AG04450 (cell line): ENCODE results near the gene PITX1. TPM values are rescaled to one million over a fixed set of nuclear protein-coding genes. Genes with fewer than 3 reads are reported as not detected.

Source experiments
- CTCF ChIA-PET: fragments of 300-600, 350-600 bp; formaldehyde crosslinking; extraction: SDS; loops from one replicate; lab custom pipeline; 2022; ENCODE audit warnings: antibody characterized with exemption, inconsistent platforms; lab: Charles Lee
- POLR2A ChIA-PET: fragments of 350-600 bp; formaldehyde crosslinking; extraction: SDS; loops from one replicate; lab custom pipeline; 2021; ENCODE audit warnings: antibody characterized with exemption, inconsistent platforms; lab: Yijun Ruan, JAX
- DNase-seq: peaks from one replicate; pipeline ENCODE4 v3.0.0-alpha.2; 2011; ENCODE audit warnings: low read depth, low spot score
- H3K27ac ChIP-seq: one replicate; pipeline ENCODE4 v1.5.1; 2012; ENCODE audit warnings: low read depth, low read length, control low read depth
- H3K27me3 ChIP-seq: one replicate; pipeline ENCODE4 v1.6.0; 2012; ENCODE audit warnings: low read length; ENCODE audit not compliant: control insufficient read depth, insufficient read depth
- H3K4me3 ChIP-seq: 2 replicates; pipeline ENCODE4 v1.5.1; 2011; ENCODE audit warnings: mild to moderate bottlenecking, low read depth, low read length, control low read depth
- H3K9me3 ChIP-seq: 2 replicates; pipeline ENCODE4 v1.5.1; 2012; ENCODE audit warnings: low read length; ENCODE audit not compliant: control insufficient read depth, insufficient read depth
- CTCF ChIP-seq: IDR thresholded peaks from 2 replicates; pipeline ENCODE4 v1.5.1; 2011; ENCODE audit warnings: low read depth, low read length, control low read depth, inconsistent platforms
- polyA plus RNA-seq: library from polyadenylated mRNA; depleted of rRNA; stranded (reverse); fragments of >200 nt; gene quantifications from 2 replicates; pipeline ENCODE4 v1.2.3, GENCODE V29; 2011

The PITX1 gene
- polyA plus RNA-seq, 1 experiment: 72.1 TPM

- ChIA-PET CTCF (no interaction called here), POLR2A (no interaction called here)
- DNase-seq: no peak
- H3K27me3 ChIP-seq: peaks cover 78% of the 10 kb centered on the region
- no peak overlapping the region for H3K27ac ChIP-seq
- H3K9me3 ChIP-seq: peaks cover 26% of the 10 kb centered on the region
- no peak overlapping the region for H3K4me3 ChIP-seq
- TF ChIP-seq CTCF: no peak
Measured at GRCh38 chr5:135040333-135041144, 6.5 kb upstream of the PITX1 start.

DNA sequence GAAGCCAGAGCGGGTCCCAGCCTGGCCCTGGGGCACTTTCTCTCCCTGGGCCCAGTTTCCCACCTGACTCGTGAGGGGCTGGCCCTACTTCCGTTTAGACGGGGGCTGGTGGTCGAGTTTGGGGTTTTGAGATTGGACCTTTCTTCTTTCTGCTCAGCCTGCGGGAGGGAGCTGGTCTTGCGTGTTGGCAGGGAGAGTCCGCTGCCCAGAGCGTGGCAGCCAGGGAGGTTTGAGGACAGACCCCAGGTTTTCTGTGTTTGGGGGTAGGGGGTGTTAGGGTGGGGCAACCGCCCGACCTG is 6.0 kb upstream of the PITX1 start:
- H3K4me3 ChIP-seq: no peak overlapping the region
- POLR2A ChIA-PET: no interaction called here
- CTCF ChIA-PET: no interaction called here
- H3K27ac ChIP-seq: no peak overlapping the region
- H3K9me3 ChIP-seq: peaks cover 26% of the 10 kb centered on the region
- TF ChIP-seq CTCF: no peak
- DNase-seq: no peak
- peaks cover 73% of the 10 kb centered on the region for H3K27me3 ChIP-seq

DNA sequence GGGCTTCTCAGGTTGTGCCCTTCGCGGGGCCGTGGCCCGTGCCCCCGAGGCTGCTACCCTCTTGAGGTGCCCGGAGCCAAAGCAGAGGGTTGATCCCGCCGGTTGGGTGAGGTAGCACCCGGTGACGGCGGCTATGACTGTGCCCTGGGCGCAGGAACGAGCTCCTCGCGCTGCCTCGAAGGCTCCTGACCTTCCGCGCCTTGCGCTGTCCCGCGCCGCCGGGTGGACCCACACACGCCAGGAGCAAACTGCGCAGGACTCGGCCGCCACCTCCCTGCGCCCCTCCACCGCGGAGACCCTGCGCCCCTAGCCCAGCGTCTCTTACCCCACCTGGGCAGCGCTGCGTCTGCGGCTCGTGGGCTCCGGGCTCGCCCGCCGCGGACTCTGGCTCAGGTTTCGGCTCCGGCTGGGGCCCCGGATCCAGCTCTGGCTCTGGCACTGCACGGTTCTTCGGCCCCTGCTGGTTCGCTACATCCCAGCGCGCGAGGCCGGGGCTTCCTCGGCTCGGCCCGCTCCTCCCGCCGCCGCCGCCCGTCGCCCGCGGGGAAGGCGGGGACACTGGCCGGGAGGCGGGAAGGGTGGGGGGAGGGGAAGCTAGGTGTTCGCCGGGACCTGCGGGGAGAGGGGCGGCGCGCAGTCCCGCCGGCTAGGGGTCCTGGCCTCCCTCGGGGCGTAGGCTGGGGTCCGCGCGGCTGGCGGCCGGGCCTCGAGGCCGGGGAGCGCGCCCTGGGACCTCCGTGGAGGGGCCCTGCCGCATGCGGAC is 5.4 kb upstream of the PITX1 start:
- Histone ChIP-seq H3K27ac (no peak overlapping the region), H3K27me3 (peaks cover 73% of the 10 kb centered on the region), H3K4me3 (peak overlapping the region; percentile 39), H3K9me3 (peaks cover 26% of the 10 kb centered on the region)
- DNase-seq: no peak
- ChIA-PET CTCF (no interaction called here), POLR2A (interaction anchor here (0.7 to 0.8 kb wide), 2 partner anchors 100 to 225 kb away, joined by 3 to 5 read pairs; no protein-coding TSS in a partner anchor)
- no peak for TF ChIP-seq CTCF

- Histone ChIP-seq H3K4me3 (no peak overlapping the region; the same call in 1 of the 2 replicates), H3K27me3 (peaks cover 68% of the 10 kb centered on the region), H3K27ac (no peak overlapping the region), H3K9me3 (peaks cover 26% of the 10 kb centered on the region)
- no peak for TF ChIP-seq CTCF
- POLR2A ChIA-PET: interaction anchor here (0.7 to 0.8 kb wide), 2 partner anchors 100 to 226 kb away, joined by 3 to 5 read pairs; no protein-coding TSS in a partner anchor
- CTCF ChIA-PET: interaction anchor here (0.8 kb wide), 1 partner anchor 293 kb away, joined by 3 read pairs; no protein-coding TSS in a partner anchor
- DNase-seq: no peak
Measured at GRCh38 chr5:135038813-135039270, 4.8 kb upstream of the PITX1 start.
